Stimulated activated CD8-positive, alpha-beta memory T cell treated with anti-CD3 and anti-CD28 coated beads, Interleukin-7, amount 100 ng/mL, for 24 hours (primary cell): ENCODE results near the gene FBXL20.
A peak's percentile ranks its signal among the peaks of the same experiment; 100 is the strongest.
"Not testable (repeated sequence)": the region's sequence is repeated elsewhere in the genome, so short reads cannot be mapped to it uniquely, and the experiment has no call there.

Experiments used
- DNase-seq: peaks from one replicate; pipeline ENCODE4 v3.0.0-alpha.2; 2020; ENCODE audit warnings: low read depth

The FBXL20 gene

DNA sequence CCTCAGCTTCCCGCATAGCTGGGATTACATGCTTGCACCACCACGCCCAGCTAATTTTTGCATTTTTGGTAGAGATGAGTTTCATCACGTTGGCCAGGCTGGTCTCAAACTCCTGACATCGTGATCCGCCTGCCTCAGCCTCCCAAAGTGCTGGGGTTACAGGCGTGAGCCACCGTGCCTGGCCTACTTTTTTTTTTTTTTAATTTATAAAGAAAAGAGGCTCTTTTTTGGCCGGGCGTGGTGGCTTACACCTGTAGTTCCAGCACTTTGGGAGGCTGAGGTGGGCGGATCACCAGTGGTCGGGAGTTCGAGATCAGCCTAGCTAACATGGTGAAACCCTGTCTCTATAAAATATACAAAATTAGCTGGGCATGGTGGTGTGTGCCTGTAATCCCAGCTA, 151.3 kb downstream of the FBXL20 start:
- DNase-seq, result not testable (repeated sequence)

DNA sequence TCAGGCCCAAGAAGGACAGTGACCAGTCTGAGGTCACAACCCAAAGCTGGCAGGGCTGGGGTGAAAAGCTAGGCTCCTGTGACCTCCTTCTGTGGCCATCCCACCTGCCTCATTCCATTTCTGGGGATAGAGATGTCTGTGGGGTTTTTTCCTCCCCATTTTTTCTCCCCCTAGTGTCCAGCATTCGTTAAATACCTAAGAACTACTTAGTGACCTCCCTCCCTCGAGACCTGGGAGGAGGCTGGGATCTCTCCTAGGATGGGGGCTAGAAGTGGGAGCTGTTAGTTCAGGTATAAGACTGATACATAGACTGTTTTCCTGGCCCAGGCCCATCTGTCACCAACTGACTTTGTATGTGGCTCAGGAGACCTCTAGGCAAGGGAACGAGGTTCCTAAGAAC, 155.2 kb downstream of the FBXL20 start:
- no peak for DNase-seq

DNA sequence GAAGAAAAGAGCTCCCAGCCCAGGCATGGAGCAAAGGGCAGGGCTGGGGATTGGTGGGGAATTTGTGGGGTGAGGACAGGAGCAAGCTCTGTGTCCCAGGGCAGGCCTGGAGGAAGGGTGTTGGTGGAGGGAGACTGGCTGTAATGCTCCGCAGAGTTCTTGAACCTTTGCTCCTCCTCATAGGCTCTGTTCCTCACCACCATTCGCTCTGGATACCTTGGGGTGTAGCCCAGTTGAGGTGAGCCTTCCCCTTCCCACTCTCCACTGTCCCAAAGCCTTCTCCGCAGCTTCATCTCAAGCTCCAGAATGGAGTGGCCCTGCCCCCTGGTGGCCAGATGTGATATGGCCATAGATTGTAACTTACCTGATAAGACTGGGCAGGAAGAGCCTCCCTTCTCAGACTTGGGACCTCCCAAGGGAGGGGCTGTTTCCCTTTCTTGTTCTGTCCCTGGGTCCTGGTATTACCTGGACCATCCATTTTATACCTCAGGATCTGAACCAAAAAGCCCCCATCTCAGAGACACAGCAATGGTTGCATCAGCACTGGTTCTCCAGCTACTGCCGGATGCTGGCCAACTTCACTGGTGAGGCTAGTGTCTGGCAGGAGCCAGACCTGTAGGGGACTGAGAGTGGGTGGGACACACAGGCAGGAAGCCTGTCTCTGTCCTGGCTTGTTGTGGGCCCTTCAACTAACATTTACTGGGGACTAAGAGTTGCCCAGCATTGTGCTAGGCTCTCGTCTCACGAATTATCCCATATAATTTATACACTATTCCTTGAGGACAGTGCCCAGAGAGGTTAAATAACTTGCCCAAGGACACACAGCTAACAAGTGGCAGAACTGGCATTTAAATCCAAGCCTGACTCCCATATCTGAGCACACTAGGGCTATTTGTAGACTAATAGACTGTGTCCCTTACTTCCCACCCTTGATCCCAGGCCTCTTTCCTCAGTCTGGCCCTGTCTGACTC, 156.5 kb downstream of the FBXL20 start:
- DNase-seq, result peak; percentile 84

DNA sequence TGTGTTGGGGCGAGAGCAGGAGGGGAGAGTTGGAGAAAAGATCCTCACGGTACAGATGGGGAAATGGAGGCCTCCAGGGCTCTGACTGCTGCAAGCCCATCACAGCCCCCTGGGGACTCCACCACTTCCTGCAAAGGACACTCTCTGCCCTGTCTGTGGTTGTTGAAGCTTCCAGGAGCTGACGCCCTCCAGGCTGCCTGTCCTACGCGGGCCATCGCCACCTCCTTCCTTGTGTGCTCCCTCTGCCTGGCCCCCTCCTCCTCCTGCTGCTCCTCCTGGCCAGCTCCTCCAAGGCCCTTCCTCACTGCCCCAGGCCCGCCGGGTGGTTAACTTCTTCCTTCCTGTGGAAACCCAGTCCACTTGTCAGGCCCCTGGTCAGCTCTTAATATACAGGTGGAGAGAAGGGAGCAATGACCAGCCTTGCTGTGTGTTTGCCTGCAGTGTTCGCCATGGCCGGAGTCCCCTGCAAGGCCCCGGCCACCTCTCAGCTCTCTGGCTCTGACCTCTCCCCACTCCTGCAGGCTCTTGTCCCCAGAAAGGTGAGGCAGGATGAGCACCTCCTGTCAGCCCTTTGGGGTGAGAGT, 157.3 kb downstream of the FBXL20 start:
- no peak for DNase-seq

DNA sequence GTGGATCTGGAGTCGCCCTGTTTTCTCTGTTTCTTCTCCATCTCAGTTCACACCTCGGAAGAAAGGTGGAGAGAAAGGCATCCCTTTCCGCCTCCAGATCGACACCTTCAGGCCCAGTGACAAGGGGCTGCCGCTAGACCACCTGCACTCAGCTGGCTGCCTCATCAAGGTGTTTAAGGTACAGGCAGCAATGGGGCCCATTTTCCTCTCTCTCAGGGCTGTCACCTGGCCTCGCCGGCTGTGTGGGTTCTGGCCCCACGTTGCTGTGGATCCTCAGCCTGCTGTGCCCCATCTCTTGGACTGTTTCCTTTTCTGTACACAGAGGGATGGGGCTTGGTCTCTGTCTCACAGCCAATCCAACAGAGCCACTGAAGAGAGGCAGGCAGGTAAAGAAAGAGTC, 158.3 kb downstream of the FBXL20 start:
- DNase-seq, result no peak

DNA sequence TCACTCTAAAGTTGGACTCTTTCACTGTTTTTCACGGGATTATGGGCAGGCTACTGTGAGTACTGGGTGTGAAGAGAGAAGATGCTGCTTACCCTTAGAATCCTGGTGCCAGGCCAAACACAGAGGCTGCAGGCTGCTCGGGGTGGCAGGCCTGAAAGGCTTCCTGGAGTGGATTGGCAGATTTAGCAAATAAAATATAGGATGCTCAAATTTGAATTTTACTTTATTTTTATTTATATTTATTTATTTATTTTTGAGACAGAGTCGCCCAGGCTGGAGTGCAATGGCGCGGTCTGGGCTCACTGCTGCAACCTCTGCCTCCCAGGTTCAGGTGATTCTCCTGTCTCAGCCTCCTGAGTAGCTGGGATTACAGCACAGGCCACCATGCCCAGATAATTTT, 160.8 kb downstream of the FBXL20 start:
- no peak for DNase-seq

DNA sequence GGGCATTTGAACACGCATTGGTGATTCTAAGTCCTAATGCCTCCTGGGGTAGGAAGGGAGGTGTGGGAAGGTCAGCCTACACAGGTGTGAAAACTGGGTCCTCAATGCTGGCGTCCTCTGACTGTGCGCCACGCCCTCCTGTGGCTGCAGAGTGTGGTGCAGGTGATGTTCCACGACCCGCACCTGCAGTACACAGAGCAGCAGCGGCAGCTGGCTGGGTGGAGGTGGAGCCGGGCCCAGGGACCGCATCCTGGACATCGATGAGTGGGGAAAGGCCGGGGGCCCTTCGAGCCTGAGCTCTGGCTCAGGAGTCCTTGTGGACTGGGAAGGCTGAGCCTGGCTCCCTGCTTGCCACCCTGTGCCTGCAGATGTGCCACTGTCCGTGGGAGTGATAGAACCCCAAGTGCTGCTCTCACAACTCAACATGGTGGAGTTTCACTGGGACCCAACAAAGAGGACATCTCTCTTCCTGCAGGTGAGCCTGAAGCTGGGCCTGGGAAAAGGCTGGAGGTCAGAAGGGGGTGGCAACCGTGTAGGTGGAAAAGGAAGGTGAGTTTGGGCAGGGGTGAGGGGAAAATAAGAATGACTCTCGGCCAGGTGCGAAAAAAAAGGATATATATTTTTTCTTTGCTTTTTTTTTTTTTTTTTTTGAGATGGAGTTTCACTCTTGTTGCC, 161.6 kb downstream of the FBXL20 start:
- peak; percentile 33 for DNase-seq

DNA sequence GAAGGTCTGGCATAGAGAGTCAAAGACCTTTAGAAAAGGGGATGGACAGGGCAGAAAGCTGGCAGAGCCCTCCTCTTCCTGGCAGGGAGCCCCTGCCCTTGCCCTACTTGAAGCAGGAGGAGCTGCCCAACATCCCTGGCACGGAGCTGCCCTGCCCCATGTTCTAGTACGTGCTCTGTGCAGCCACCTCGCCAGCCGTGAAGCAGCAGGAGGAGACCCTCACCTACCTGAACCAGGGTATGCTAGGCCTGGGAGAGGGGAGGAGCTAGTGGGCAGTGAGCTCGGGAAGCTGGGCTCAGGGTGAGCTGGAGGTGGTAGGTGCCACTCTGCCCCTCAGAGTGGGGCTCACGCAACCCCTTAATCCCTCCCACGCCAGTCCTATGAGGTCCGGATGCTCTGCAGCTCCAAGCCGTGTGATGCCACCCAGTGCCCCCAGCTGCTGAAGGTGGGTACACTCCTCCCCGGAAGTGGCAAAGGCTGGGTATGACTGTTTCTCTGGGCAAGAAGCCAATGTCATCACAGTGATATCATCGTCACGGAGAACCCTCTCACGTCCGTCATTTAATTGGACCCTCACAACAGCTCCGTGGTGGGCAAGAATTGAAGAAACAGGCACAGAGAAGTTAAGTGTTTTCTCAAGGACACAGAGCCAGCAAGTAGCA, 163.0 kb downstream of the FBXL20 start:
- peak; percentile 49 for DNase-seq

DNA sequence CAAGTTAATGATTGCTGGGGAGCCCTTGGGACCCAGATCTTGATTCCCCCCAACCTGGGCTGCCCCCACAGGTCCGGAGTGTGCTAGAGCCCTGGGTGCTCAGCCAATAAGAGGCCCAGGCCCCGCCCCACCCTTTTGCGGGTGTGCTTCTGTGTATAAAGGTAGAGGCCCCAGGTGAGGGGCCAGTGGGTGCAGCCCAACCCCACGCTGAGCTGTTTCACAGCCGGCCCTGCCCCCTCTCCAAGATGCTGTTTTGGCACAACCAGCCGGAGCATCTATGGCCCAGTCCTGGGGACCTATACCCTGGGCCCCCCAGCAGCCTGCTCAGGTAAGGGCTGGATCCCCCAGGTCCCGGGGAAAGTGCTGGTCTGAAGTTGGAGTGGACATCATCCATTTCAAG, 163.8 kb downstream of the FBXL20 start:
- no peak for DNase-seq

DNA sequence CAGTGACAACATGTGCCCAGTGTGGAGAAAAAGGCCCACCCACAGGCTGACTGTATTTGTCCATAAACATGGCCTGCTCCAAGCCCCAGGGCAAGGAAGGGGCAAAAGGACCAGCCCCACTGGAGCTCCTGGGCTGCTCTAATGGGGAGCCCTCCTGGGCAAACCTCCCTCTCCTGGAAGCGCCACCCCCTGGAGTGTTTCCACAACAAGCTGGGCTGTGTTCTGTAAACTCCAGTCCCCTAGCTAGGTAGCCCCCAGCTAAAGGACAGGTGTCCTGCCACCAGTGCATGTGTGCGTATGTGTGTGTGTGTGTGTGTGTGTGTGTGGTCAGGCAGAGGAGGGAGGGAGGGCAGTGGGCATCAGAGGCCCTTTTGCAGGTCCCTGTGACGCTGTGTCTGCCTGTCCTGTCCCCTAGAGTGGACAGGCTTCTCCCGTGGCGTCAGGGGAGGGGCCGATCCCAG, 164.4 kb downstream of the FBXL20 start:
- DNase-seq, result no peak

DNA sequence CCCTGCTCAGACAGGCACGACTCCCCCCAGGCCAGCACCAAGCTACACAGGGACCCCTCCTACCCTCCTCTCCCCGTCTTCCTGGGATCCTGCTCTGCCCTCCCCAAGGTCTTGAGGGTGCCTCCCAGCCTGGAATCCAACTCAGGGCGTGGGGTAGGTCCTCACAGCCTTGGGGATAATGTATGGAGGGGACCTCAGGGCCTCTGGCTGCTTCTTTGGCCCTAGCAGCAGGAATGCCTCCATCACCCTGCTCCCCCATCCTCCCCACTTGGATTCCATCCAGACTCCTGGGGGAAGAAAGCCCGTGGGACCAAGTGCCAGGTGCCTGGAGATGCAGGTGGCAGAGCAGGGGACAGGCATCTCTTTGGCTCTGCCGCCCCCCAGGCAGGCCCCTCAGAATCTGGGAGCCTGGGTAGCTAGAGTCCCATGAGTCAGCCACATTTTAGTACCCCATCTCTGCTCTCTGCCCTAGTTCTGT, 164.9 kb downstream of the FBXL20 start:
- no peak for DNase-seq

DNA sequence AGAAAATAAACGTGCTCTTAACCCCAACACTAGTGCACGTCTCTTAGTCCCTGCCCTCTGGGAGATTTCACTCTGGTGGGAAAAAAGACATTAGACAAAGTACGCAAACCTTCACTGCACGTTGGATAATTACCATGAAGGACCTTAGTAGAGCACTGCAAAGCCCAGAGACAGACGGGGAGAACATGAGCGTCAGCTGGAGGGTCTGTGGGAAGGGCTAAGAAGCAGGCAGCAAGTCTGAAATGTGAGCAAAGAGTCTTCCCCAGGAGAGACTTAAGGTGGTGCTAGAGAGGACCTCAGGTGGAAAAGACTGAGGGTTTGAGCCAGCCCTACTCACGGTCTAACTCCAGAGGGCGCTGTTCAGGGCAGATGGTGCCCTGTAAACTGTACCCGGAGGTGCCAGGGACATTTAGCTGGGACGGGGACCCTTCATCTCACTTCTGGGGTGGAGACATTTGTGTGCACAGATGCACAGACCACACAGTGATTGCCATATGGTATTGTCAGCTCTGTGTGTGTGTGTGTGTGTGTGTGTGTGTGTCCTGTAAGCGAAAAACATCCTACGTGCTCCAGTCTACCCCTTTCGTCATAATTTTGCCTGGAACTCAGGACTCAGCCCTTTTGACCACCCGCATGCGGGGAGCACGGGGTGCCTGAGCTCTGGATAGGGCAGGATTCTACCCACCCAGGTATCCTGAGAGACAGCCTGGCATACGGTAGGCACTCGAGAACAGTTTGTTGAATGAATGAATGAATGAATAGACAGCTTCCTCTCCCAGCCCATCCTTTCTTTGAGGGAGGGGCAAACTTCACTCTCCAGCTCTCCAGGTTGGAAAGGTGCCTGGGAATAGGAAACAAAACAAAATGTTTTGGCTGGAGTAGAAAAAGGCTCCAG, 165.6 kb downstream of the FBXL20 start:
- DNase-seq, result no peak

DNA sequence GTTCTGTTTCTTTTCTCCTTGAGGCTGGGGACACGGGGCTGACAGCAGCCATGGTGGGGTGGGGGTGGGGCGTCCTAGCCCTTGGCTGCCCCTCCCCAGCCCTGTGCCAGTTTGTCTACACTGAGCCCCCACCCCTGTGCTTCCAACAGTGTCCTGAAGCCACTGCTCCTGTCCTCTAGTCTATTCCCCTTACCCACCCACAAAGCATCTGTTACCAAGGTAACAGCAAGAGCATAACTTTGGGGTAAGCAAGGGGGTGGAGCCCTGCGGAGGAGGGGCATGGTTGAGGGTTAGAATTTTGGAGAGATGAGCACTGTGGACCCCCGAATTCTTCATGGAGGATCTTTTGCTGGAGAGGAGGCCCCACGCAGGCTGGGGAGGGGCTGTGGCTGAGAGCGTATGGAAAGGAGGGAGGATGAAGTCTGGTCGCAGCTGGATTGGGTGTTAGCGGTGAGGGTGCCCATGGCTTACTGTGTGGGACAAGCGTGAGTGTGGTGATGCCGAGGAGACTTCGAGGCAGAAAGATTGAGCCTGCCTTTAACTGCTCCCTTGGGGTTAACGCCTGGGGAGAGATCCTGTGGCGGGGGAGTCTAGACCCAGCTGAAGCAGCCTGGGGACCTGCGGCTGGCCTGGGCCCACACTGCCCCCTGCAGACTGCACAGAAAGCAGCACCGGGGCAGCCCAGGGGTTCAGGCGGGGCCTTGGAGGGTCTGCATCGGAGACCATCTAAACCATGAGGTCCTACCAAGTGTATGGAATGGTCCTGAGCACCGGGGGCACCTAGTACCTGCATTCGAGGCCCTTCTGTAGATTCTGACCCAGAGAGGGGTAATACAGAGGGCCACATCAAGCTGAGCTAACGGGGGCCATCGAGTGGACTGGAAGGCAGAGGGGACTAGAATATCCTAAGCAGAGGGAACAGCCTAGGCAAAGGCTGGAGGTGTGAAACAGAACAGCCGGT, 169.6 kb downstream of the FBXL20 start:
- DNase-seq, result peak; percentile 28

DNA sequence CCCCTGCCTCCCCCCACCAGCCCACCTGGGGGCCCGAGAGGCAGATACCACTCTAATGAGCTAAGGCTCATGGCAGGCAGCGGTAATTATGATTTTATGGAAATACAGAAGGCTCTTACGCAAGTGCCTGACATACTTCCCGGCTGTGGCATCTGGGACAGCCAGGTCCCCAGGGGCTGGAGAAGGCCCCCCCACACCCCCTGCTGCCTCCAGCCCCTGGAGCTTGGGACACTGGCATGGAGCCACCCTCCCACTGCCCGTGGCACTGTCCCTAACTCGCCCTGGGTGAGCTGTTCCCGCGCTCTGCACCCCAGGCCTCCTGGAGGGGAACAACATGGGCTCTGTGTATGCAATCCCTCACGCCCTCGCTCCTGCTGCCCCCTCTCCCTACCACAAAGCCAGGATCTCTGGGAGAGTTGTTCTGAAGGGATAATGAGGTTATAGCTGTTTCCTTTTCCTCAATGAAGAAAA, 170.3 kb downstream of the FBXL20 start:
- DNase-seq, result no peak

DNA sequence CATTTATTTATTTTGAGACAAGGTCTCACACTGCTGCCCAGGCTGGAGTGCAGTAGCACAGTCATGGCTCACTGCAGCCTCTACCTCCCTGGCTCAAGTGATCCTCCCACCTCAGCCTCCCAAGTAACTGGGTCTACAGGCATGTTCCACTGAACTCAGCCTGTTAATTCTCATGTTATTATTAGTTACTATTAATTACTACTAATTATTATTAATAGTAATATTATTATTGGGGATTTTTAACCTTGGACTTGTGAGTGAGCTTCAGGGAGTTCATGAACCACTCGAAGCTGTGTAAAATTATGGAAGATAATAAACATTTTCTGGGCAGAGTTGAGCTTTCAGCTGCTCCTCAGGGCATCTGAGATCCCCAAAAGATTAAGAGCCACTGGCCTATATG, 171.1 kb downstream of the FBXL20 start:
- DNase-seq, result no peak

DNA sequence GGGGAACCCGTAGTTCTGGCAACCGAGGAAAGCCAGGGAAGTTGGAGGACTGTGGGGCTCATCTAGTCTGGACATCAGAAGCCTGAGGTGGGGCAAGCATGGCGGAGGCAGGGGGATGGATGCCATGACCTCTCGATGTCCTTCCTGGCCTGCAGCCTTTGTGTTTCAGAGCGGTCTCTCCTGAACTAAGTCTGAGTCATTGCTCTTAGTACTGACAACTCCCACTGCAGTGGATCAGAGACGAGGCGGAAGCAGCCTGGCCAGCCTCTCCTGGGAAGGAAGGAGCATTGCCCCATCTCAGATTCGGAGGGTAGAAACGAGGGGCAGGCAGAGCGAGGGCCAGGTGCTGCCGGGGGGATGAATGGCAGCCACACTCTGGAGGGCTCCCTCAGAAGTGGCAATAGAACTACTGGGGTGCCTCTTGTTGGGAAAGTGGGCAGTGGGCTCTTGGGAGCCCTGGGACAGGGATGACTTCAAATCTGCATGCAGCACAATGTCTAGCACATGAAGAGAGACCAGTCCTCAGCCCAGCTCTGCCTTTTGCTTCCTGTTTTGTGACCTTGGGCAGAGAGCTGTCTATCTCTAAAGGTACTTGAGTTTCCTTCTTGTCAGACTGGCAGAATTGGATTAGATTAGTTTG, 172.0 kb downstream of the FBXL20 start:
- no peak for DNase-seq

DNA sequence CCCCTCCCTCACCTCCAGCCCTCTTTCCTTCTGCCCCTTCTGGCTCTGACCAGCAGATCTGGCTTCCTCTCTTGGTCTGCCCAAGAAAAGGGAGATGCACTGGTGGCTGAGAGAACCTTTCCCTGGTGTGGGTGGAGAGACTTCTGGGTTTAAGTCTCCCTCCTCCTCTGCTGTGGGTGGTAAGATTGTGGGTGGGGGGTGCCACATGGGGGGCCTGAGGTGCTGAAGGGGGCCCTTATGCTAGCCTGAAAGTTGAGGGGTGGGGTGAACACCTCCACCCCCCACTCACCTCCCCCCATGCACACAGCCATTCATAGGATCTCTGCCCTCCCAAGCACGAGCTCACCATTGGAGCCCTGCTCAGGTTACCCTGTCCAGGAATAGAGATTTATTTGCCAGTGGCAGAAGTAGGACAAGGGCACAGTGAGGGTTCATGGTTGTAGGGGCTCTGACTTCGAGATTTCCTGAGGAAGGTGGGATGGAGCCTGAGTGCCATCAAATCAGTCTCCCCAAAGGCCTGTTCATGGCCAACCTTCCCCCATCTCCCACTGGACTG, 174.0 kb downstream of the FBXL20 start:
- DNase-seq, result no peak

DNA sequence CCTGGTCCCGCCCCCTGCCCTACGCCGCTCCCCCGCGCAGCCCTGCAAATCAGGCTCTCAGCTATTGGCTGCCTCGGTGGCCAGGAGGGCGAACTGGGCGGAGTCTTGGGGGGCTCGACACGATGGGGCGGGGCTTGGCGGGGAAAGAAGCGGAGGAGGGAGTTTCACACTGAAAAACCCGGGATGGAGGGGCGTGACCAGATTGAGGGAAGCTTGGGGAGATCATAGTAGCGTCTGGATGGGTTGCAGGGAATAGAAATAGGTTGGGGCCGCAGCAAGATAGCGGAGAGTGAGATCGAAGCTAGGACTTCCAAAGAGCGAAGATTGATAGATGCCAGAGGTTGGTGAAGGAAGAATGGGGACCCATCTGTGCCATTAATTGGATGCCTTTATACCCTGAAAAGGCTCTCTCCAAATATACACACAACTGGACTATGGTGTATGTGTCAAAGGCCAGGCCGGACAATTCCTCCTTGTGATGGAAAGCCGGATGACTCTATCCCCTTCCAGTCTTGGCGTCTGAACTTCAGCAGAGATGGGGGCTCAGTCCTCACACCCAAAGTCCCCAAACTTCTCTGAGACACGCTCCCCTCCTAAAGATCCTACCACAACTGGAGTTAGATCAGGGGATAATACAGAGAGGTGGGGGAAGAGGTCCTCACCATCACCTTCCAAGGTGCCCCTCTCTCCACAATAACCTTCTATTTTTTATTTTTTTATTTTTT, 175.3 kb downstream of the FBXL20 start:
- DNase-seq, result peak; percentile 43
